VCaP (cell line): ENCODE measurements around the gene FSIP1.

Source experiments
- H3K27ac ChIP-seq: fragments of 450-650 bp; 2 replicates; pipeline ENCODE4 v1.5.1; 2017
- CTCF ChIP-seq: fragments of 450-650 bp; conservative IDR thresholded peaks from 2 replicates; pipeline ENCODE4 v1.5.1; 2017; ENCODE audit warnings: mild to moderate bottlenecking, moderate library complexity

FSIP1 gene

GRCh38 chr15:39778021-39778420, 4.6 kb downstream of the FSIP1 start:
- TF ChIP-seq CTCF = no peak
- no peak overlapping the region for H3K27ac ChIP-seq

GRCh38 chr15:39777496-39777895, 5.1 kb downstream of the FSIP1 start:
- no peak overlapping the region for H3K27ac ChIP-seq
- no peak for TF ChIP-seq CTCF

GRCh38 chr15:39776068-39776467, 6.6 kb downstream of the FSIP1 start:
- H3K27ac ChIP-seq = no peak overlapping the region
- TF ChIP-seq CTCF = no peak

- TF ChIP-seq CTCF = no peak
- no peak overlapping the region for H3K27ac ChIP-seq
Measured at GRCh38 chr15:39774688-39775267, 7.9 kb downstream of the FSIP1 start.

GRCh38 chr15:39770748-39771689, 11.6 kb downstream of the FSIP1 start:
- TF ChIP-seq CTCF = no peak
- no peak overlapping the region for H3K27ac ChIP-seq

- TF ChIP-seq CTCF = no peak
- H3K27ac ChIP-seq = no peak overlapping the region
Measured at GRCh38 chr15:39767921-39768320, 14.7 kb downstream of the FSIP1 start.

- no peak overlapping the region for H3K27ac ChIP-seq
- no peak for TF ChIP-seq CTCF
Measured at GRCh38 chr15:39761006-39761405, 21.6 kb downstream of the FSIP1 start.
